Activated T-helper 2 cell treated with anti-CD3 and anti-CD28 coated beads, Interferon-gamma antibody, Interleukin-2, Interleukin-4, amounts not matched to agents 10 μg/mL and 5 μg/mL and 100 μg/mL, durations not matched to agents 14 hours and 24 hours and 36 hours (primary cell): ENCODE results near the gene ZNF778. TPM values are rescaled to one million over a fixed set of nuclear protein-coding genes. Genes with fewer than 3 reads are reported as not detected.

Source experiments
- DNase-seq: peaks from one replicate; pipeline ENCODE4 v3.0.0; 2021; ENCODE audit warnings: low spot score
- H3K27ac Mint-ChIP-seq: one replicate; pipeline ENCODE4 v1.8.0; 2021; ENCODE audit warnings: mixed read lengths
- H3K27me3 Mint-ChIP-seq: one replicate; pipeline ENCODE4 v1.8.0; 2021; ENCODE audit warnings: low read depth, mixed read lengths
- H3K36me3 Mint-ChIP-seq: one replicate; pipeline ENCODE4 v1.8.0; 2021; ENCODE audit warnings: low read depth, mixed read lengths
- H3K4me1 Mint-ChIP-seq: one replicate; pipeline ENCODE4 v1.8.0; 2021; ENCODE audit warnings: low read depth, mixed read lengths
- H3K4me3 Mint-ChIP-seq: one replicate; pipeline ENCODE4 v1.8.0; 2021; ENCODE audit warnings: low read depth, mild to moderate bottlenecking, moderate library complexity, mixed read lengths
- H3K9me3 Mint-ChIP-seq: one replicate; pipeline ENCODE4 v1.8.0; 2021; ENCODE audit warnings: mixed read lengths
- intact Hi-C: fragments of 100-400 bp; cut with micrococcal nuclease; formaldehyde crosslinking; loops from one replicate; pipeline ENCODE4 v1.15.1; 2023
- total RNA-seq: library from RNA; stranded (reverse); gene quantifications from 2 replicates; pipeline ENCODE4 v1.2.3, GENCODE V29; 2022

The ZNF778 gene
- total RNA-seq, 1 donor from 2014 or later: 7.7 TPM

DNA sequence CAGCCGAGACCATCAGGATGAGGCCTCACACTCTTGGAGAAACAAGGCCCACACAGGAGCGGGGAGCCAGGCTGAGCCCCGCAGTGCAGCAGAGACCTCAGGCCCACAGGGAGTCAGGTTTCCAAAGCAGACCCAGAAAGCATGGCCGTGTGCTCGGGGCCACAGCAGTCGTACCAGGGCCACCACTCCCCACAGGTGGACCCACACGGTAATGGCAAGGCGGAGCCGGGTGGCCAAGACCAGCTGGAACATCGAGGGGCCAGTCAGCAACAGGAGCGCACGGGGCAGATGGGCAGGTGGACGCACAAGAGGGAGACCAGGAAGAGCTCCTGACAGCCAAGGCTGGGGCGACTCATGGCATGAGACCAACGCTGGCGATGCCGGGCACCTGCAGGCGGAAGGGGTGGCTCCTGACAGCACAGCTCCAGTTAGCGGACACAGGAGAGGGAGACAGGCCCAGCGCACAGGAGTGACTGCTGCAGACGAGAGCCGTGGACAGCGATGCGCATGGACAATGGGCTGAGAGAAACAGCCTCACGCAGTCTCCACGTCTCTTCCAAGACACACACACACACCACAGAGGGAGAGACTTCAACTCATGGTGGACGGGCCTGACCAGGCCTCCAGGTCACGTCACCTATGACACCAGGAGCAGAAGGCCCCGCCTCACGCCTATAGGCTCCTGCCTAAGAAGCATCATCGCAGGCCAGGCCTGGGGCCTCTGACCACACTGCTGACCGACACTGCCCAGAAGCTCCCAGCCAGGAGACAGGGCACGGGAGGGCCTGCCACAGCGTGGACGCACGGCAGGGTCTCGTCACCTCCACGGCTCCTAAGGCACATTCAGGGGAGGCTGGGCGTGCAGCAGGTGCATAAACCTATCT, 58.6 kb downstream of the ZNF778 start:
- H3K36me3 Mint-ChIP-seq: peaks cover 63% of the 10 kb centered on the region
- intact Hi-C loops: no loop called here
- H3K27ac Mint-ChIP-seq: no peak overlapping the region
- no peak for DNase-seq
- no peaks in the 10 kb centered on the region for H3K4me1 Mint-ChIP-seq
- no peak overlapping the region for H3K4me3 Mint-ChIP-seq
- H3K9me3 Mint-ChIP-seq: no peaks in the 10 kb centered on the region
- H3K27me3 Mint-ChIP-seq: no peaks in the 10 kb centered on the region

DNA sequence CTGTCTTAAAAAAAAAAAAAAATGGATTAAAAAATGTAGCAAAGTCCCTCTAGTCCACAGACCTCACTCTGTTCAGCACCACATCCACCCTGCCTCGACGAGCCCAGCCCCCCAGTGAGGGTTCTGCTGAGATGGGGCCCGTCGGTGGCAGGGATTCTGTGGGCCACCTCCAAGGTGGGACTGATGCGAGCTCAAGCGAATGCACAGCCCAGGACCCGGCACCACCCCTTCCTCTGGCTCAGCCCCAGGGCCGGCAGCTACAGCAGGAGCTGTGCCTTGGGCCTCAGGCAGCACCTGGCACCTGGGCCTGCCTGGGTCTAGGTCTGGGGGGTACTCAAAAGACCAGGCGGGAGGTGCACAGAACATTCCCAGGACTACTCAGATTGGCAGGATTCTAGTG, 59.5 kb downstream of the ZNF778 start:
- Mint-ChIP-seq H3K27me3 (no peaks in the 10 kb centered on the region), H3K36me3 (peaks cover 56% of the 10 kb centered on the region), H3K4me3 (no peak overlapping the region), H3K27ac (no peak overlapping the region), H3K9me3 (no peaks in the 10 kb centered on the region), H3K4me1 (no peaks in the 10 kb centered on the region)
- intact Hi-C loops: no loop called here
- DNase-seq: no peak

DNA sequence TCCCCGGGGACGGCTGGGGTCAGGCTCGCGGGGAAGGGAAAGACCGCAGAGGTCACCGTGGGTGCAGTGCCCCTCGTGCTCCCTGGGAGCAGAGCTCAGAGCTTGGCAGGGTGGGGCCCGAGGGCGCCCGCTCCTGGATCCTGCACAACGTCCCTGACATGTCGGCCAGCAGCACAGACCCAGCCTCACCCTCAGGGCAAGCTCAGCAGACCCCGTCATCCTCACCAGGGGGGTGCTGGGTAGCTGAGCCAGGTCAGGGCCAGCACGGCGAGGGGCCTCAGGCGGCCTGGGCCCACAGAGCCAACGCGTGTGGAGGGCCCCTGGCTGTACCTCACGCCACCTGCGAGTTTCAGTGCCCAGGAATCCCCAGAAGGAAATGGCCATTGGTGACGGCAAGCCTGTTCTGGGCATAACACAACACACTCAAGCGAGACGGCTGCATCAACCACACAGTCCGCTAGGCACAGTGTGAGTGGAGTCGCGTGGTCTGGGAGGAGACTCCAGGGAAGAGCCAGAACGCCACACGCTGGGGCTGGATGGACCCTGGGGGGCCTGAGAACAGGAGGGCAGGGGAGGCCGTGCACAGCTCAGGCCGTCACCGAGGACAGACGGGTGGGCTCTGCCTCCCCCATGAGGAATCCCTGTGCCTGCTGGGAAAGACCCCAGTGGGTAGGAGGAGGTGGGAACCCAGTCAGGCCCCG, 60.3 kb downstream of the ZNF778 start:
- peaks cover 49% of the 10 kb centered on the region for H3K36me3 Mint-ChIP-seq
- no peak overlapping the region for H3K27ac Mint-ChIP-seq
- H3K4me1 Mint-ChIP-seq: no peaks in the 10 kb centered on the region
- DNase-seq: no peak
- H3K9me3 Mint-ChIP-seq: no peaks in the 10 kb centered on the region
- intact Hi-C loops: no loop called here
- H3K27me3 Mint-ChIP-seq: no peaks in the 10 kb centered on the region
- no peak overlapping the region for H3K4me3 Mint-ChIP-seq

DNA sequence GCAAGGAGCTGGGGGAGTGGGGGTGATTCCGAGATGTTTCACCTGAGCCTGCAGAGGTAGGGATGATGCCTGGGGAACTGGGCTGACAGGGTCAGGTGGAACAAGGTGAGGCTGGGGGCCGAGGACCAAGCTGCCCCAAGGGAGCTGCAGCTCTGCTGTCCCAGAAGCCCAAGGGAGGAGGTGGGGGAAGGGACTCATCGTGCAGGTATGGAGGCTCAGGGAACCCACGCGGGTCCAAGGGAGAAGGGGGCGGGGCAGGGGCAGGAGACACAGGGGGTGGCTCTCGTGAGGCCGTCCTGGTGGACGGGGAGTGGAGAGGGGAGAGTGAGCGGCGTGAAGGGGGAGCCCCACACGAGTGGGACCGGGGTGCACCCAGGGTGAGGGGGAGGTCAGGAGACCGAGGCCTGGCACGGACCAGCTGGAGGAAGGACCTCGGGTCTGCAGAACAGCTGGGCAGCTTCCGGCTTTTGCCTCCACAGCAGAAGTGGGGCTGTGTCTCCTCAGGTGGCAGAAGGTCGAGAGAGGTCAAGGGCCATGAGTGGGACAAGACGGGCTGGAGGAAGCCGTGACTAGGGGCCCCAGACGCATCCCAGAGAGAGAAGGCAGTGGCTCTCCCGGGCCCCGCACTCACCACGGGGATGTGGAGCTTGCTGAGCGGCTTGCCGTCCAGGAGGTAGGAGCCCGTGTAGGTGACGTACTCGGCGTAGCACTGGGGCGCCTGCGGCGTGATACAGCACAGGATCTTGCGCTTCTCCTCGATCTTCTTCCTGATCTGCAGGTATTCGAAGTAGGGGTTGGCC, 61.1 kb downstream of the ZNF778 start:
- Mint-ChIP-seq H3K9me3 (no peaks in the 10 kb centered on the region), H3K27me3 (no peaks in the 10 kb centered on the region), H3K4me3 (no peak overlapping the region), H3K4me1 (no peaks in the 10 kb centered on the region), H3K36me3 (peaks cover 40% of the 10 kb centered on the region), H3K27ac (no peak overlapping the region)
- intact Hi-C loops: no loop called here
- no peak for DNase-seq

DNA sequence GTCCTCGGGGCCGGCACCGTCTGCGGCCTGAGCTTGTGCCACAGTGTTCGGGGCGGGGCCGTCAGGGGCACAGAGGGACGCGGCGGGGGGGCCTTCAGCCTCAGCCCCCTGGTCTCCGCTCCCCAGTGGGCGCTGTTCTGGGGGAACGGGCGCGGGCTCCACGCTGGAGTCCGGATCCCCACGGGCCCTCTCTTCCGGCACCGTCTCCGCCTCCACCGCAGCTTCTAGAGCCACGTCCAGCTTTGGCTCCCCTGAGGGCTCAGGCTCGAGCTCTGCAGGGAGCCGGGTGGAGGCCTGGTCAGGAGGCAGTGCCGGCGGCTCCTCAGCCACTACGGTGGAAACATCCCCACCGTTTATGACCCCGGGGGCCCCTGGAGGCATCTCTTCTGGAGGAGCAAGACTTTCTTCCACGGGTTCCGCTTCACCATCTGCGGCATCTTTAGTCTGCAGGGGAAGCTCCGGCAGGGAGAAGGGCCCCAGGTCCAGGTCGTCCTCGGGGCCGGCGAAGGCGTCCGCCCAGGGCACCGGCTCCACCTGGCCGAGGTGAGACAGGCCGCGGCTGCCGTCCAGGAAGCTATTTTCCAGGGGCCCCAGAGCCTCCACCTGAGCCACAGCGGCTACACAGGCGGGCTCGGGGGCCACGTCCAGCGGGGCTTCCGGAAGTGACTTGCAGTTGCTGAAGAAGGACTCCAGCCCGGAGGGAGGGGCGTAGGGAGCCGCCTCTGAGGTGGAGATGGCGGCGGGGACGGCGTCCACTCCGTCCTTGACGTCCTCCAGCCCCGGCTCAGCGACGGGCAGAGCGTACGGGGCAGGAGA, 62.4 kb downstream of the ZNF778 start:
- peaks cover 32% of the 10 kb centered on the region for H3K36me3 Mint-ChIP-seq
- H3K27me3 Mint-ChIP-seq: no peaks in the 10 kb centered on the region
- H3K27ac Mint-ChIP-seq: no peak overlapping the region
- H3K4me3 Mint-ChIP-seq: no peak overlapping the region
- no peak for DNase-seq
- H3K4me1 Mint-ChIP-seq: no peaks in the 10 kb centered on the region
- intact Hi-C loops: no loop called here
- H3K9me3 Mint-ChIP-seq: no peaks in the 10 kb centered on the region

GRCh38 chr16:89280546-89281188, 63.2 kb downstream of the ZNF778 start:
- no peak for DNase-seq
- H3K4me3 Mint-ChIP-seq: no peak overlapping the region
- no peaks in the 10 kb centered on the region for H3K27me3 Mint-ChIP-seq
- no peak overlapping the region for H3K27ac Mint-ChIP-seq
- intact Hi-C loops: no loop called here
- H3K36me3 Mint-ChIP-seq: peaks cover 26% of the 10 kb centered on the region
- no peaks in the 10 kb centered on the region for H3K9me3 Mint-ChIP-seq
- no peaks in the 10 kb centered on the region for H3K4me1 Mint-ChIP-seq

GRCh38 chr16:89281189-89281577, 63.7 kb downstream of the ZNF778 start:
- Mint-ChIP-seq H3K27me3 (no peaks in the 10 kb centered on the region), H3K4me1 (no peaks in the 10 kb centered on the region), H3K4me3 (no peak overlapping the region), H3K27ac (no peak overlapping the region), H3K9me3 (no peaks in the 10 kb centered on the region), H3K36me3 (peaks cover 21% of the 10 kb centered on the region)
- DNase-seq: no peak
- intact Hi-C loops: no loop called here

- H3K27me3 Mint-ChIP-seq: no peaks in the 10 kb centered on the region
- intact Hi-C loops: no loop called here
- H3K27ac Mint-ChIP-seq: no peak overlapping the region
- peaks cover 24% of the 10 kb centered on the region for H3K36me3 Mint-ChIP-seq
- H3K4me1 Mint-ChIP-seq: no peaks in the 10 kb centered on the region
- DNase-seq: no peak
- H3K4me3 Mint-ChIP-seq: no peak overlapping the region
- no peaks in the 10 kb centered on the region for H3K9me3 Mint-ChIP-seq
Observed at GRCh38 chr16:89281829-89282228, 64.3 kb downstream of the ZNF778 start.

DNA sequence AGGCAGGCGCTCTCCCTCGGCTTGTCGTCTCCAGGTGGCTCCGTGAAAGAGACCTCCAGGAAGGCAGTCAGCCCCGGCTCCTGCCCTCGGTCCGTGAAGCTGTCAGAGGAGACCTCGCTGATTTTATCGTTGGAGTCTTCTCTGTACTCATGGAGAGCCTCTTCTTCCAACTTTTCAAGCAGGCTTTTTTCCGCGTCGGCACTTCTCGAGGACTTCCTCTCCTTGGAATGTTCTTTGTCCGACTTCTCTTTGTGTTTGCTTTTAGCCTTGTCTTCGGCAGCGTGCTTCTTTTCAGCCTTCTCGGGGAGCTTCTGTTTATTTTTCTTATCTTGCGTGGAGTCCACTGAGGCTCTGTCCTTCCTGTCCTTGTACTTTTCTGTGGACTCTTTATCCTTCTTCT, 65.0 kb downstream of the ZNF778 start:
- Mint-ChIP-seq H3K27me3 (no peaks in the 10 kb centered on the region), H3K9me3 (no peaks in the 10 kb centered on the region), H3K4me1 (no peaks in the 10 kb centered on the region), H3K4me3 (no peak overlapping the region), H3K36me3 (peaks cover 22% of the 10 kb centered on the region), H3K27ac (no peak overlapping the region)
- intact Hi-C loops: no loop called here
- DNase-seq: no peak

DNA sequence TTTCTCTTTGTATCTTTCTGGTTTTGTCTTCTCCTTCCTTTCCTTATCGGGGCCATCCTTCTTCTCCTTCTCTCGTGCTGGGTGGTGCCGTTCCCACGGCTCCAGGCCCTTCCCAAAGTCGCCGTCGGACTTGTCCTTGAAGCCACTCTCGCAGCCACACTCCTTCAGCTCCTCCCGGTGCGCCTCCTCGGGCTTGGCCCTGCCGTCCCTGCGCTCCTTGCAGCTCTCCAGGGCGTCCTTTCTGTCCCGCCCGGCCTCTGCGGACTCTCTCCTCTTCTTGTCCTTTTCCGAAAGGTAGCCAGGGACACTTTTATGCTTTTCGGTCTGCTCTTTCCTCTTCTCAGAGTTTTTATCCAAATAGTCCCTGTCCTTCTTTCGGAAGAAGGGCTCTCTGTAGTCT, 65.9 kb downstream of the ZNF778 start:
- peaks cover 27% of the 10 kb centered on the region for H3K36me3 Mint-ChIP-seq
- no peak overlapping the region for H3K27ac Mint-ChIP-seq
- DNase-seq: no peak

GRCh38 chr16:89285381-89285780, 67.9 kb downstream of the ZNF778 start:
- H3K27ac Mint-ChIP-seq: no peak overlapping the region
- intact Hi-C loops: no loop called here
- H3K4me3 Mint-ChIP-seq: no peak overlapping the region
- peaks cover 32% of the 10 kb centered on the region for H3K36me3 Mint-ChIP-seq
- no peaks in the 10 kb centered on the region for H3K27me3 Mint-ChIP-seq
- no peak for DNase-seq
- no peaks in the 10 kb centered on the region for H3K9me3 Mint-ChIP-seq
- H3K4me1 Mint-ChIP-seq: no peaks in the 10 kb centered on the region

More for the DNA sequence above, 65.9 kb downstream of the ZNF778 start:
- Mint-ChIP-seq H3K4me1 (no peaks in the 10 kb centered on the region), H3K27me3 (no peaks in the 10 kb centered on the region), H3K4me3 (no peak overlapping the region), H3K9me3 (no peaks in the 10 kb centered on the region)
- intact Hi-C loops: no loop called here

GRCh38 chr16:89286096-89286495, 68.6 kb downstream of the ZNF778 start:
- H3K4me3 Mint-ChIP-seq: no peak overlapping the region
- no peak overlapping the region for H3K27ac Mint-ChIP-seq

More at GRCh38 chr16:89286096-89286495, 68.6 kb downstream of the ZNF778 start:
- Mint-ChIP-seq H3K4me1 (no peaks in the 10 kb centered on the region), H3K36me3 (peaks cover 29% of the 10 kb centered on the region), H3K9me3 (no peaks in the 10 kb centered on the region), H3K27me3 (no peaks in the 10 kb centered on the region)
- intact Hi-C loops: no loop called here
- DNase-seq: no peak
